Astrocyte (in vitro differentiated cells and primary cell): Measurements from ENCODE around the gene TNFRSF25. TPM values are rescaled to one million over a fixed set of nuclear protein-coding genes. Genes with fewer than 3 reads are reported as not detected.
A peak's percentile ranks its signal among the peaks of the same experiment; 100 is the strongest.

Experiments used
- DNase-seq: peaks from one replicate; pipeline ENCODE4 v3.0.0-alpha.2; 2010; ENCODE audit warnings: low read depth
- FAIRE-seq: peaks from 2 replicates; lab custom pipeline; 2011; peaks lifted over from hg19 to GRCh38; lab: Jason Lieb, UNC
- H2AFZ ChIP-seq: 2 replicates; pipeline ENCODE4 v1.6.0; 2012; ENCODE audit warnings: low read depth, low read length, inconsistent platforms
- H3K27ac ChIP-seq: 2 replicates; pipeline ENCODE4 v1.5.1; 2011; ENCODE audit warnings: low read depth, low read length, inconsistent platforms
- H3K27me3 ChIP-seq: 2 replicates; pipeline ENCODE4 v1.6.0; 2011; ENCODE audit warnings: low read length, inconsistent platforms; ENCODE audit not compliant: insufficient read depth
- H3K36me3 ChIP-seq: 2 replicates; pipeline ENCODE4 v1.5.1; 2011; ENCODE audit warnings: low read length, inconsistent platforms; ENCODE audit not compliant: insufficient read depth
- H3K4me1 ChIP-seq: 2 replicates; pipeline ENCODE4 v1.5.1; 2011; ENCODE audit warnings: low read length, inconsistent platforms; ENCODE audit not compliant: insufficient read depth
- H3K4me2 ChIP-seq: 2 replicates; pipeline ENCODE4 v1.6.0; 2012; ENCODE audit warnings: low read length, inconsistent platforms
- H3K4me3 ChIP-seq: 2 replicates; pipeline ENCODE4 v1.5.1; 2011; ENCODE audit warnings: low read depth, mild to moderate bottlenecking, low read length, inconsistent platforms; ENCODE audit not compliant: insufficient read depth
- H3K79me2 ChIP-seq: 2 replicates; pipeline ENCODE4 v1.6.0; 2012; ENCODE audit warnings: mild to moderate bottlenecking, low read length, inconsistent platforms; ENCODE audit not compliant: insufficient read depth
- H3K9ac ChIP-seq: 2 replicates; pipeline ENCODE4 v1.6.0; 2012; ENCODE audit warnings: mild to moderate bottlenecking, low read length, inconsistent platforms
- H3K9me3 ChIP-seq: 2 replicates; pipeline ENCODE4 v1.5.1; 2012; ENCODE audit warnings: low read depth, mild to moderate bottlenecking, low read length, inconsistent platforms; ENCODE audit not compliant: insufficient read depth
- H4K20me1 ChIP-seq: 2 replicates; pipeline ENCODE4 v1.6.0; 2012; ENCODE audit warnings: low read length, inconsistent platforms; ENCODE audit not compliant: insufficient read depth
- H3K27ac Mint-ChIP-seq: one replicate; pipeline ENCODE4 v1.8.0; 2021; ENCODE audit warnings: mild to moderate bottlenecking, mixed read lengths; ENCODE audit not compliant: unreplicated experiment
- H3K27me3 Mint-ChIP-seq: one replicate; pipeline ENCODE4 v1.8.0; 2021; ENCODE audit warnings: low read depth, mixed read lengths; ENCODE audit not compliant: unreplicated experiment
- H3K36me3 Mint-ChIP-seq: one replicate; pipeline ENCODE4 v1.8.0; 2021; ENCODE audit warnings: low read depth, mixed read lengths; ENCODE audit not compliant: unreplicated experiment
- H3K4me1 Mint-ChIP-seq: one replicate; pipeline ENCODE4 v1.8.0; 2021; ENCODE audit warnings: low read depth, mixed read lengths; ENCODE audit not compliant: unreplicated experiment
- H3K4me3 Mint-ChIP-seq: one replicate; pipeline ENCODE4 v1.8.0; 2021; ENCODE audit warnings: mild to moderate bottlenecking, moderate library complexity, mixed read lengths; ENCODE audit not compliant: unreplicated experiment
- H3K9me3 Mint-ChIP-seq: one replicate; pipeline ENCODE4 v1.8.0; 2021; ENCODE audit warnings: mild to moderate bottlenecking, mixed read lengths; ENCODE audit not compliant: unreplicated experiment
- EZH2 ChIP-seq: IDR thresholded peaks from 2 replicates; pipeline ENCODE4 v1.6.1; 2012; ENCODE audit warnings: mild to moderate bottlenecking, low read length, inconsistent platforms; ENCODE audit not compliant: insufficient read depth
- total RNA-seq: library from RNA; stranded (reverse); gene quantifications from 2 replicates; pipeline ENCODE4 v1.2.1, GENCODE V29; 2021
- TF ChIP-seq, protein P1 (sequence below): IDR thresholded peaks from 2 replicates; pipeline ENCODE4 v1.5.1; 2011; ENCODE audit warnings: low read depth, mild to moderate bottlenecking, inconsistent platforms, low read length, moderate library complexity; ENCODE audit not compliant: insufficient read depth

Gene TNFRSF25
- total RNA-seq, 1 donor from 2014 or later: 18.8 TPM

DNA sequence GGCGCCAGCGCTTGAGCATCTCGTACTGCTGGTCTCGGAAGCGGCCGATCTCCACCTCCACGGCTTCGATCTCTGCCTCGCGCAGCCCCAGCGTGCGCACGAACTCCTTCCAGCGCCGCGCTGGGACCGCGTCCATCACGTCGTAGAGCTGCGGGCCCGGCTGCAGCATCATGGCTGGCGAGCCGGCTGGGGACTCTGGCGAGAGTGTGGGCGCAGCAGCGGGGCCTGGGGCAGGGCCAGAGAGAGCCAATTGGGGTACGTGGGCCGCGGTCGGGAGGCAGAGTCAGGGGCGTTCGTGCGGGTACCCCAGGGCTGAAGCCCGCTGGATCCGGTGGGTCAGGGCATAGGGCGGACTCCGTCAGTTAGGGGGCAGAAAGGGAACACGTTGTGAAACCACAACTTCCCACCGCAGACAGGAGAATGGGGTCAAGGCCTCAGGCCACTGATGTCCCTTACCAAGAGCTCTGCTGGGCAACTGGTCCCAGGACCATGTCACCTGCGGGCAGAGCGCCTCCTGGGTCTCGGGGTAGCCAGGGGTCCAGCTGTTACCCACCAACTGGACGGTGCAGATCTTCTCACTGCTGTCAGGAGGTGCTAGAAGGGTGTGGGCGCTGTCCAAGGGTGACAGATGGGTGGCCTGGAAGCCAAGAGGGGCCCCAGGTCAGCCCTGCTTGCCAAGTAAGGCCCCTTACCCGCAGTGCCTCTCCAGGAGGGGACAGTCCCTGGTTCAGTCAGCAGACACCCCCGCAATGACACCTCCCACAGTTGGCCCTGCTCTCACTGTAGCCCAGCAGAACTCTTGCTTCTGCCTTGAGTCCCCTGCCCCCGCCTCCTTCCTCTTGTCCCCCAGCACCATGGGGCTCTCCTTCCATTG, 4.2 kb downstream of the TNFRSF25 start:
- FAIRE-seq (no peak), DNase-seq (no peak)
- no peak overlapping the region for H2AFZ ChIP-seq
- Mint-ChIP-seq H3K27ac (no peak overlapping the region), H3K4me1 (no peaks in the 10 kb centered on the region), H3K36me3 (peaks cover 16% of the 10 kb centered on the region), H3K9me3 (peaks cover 5% of the 10 kb centered on the region), H3K4me3 (no peak overlapping the region), H3K27me3 (peaks cover 6% of the 10 kb centered on the region)
- H3K36me3 ChIP-seq: peaks cover 3% of the 10 kb centered on the region
- TF ChIP-seq, protein P1, sequence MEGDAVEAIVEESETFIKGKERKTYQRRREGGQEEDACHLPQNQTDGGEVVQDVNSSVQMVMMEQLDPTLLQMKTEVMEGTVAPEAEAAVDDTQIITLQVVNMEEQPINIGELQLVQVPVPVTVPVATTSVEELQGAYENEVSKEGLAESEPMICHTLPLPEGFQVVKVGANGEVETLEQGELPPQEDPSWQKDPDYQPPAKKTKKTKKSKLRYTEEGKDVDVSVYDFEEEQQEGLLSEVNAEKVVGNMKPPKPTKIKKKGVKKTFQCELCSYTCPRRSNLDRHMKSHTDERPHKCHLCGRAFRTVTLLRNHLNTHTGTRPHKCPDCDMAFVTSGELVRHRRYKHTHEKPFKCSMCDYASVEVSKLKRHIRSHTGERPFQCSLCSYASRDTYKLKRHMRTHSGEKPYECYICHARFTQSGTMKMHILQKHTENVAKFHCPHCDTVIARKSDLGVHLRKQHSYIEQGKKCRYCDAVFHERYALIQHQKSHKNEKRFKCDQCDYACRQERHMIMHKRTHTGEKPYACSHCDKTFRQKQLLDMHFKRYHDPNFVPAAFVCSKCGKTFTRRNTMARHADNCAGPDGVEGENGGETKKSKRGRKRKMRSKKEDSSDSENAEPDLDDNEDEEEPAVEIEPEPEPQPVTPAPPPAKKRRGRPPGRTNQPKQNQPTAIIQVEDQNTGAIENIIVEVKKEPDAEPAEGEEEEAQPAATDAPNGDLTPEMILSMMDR: no peak
- no peak for TF ChIP-seq EZH2
- H4K20me1 ChIP-seq: peaks cover 38% of the 10 kb centered on the region
- H3K27me3 ChIP-seq: peaks cover 5% of the 10 kb centered on the region
- no peaks in the 10 kb centered on the region for H3K9me3 ChIP-seq
- H3K4me3 ChIP-seq: no peak overlapping the region
- H3K9ac ChIP-seq: no peak overlapping the region
- no peaks in the 10 kb centered on the region for H3K79me2 ChIP-seq
- no peak overlapping the region for H3K4me2 ChIP-seq
- H3K4me1 ChIP-seq: no peaks in the 10 kb centered on the region
- no peak overlapping the region for H3K27ac ChIP-seq

DNA sequence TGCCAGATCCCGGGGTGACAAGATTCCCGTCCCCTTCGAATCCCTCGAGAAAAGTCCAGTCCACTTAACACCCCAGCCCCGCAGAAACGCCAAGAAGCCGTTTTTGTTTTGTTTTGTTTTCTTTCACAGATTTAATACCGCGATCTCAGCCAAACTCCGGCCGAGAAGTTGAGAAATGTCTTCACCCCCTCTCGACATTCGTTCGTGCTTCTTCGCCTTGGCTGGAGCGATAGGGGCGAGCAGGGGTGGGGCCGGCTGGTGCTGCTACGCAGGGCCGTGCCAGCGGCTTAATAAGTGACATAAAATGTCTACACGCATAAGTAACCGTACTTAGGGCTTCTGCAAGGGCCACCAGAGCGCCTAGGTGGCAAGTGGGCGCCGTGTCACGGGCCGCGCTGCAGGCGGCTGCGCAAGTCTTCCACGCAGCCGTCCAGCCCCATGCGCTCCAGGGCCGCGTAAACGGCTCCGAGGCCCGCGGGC, 4.9 kb downstream of the TNFRSF25 start:
- H3K4me3 Mint-ChIP-seq: no peak overlapping the region
- H3K27ac ChIP-seq: no peak overlapping the region
- no peaks in the 10 kb centered on the region for H3K4me1 Mint-ChIP-seq
- TF ChIP-seq, protein P1: no peak
- TF ChIP-seq EZH2: no peak
- H3K4me3 ChIP-seq: no peak overlapping the region
- no peak overlapping the region for H3K4me2 ChIP-seq
- no peak overlapping the region for H2AFZ ChIP-seq
- no peaks in the 10 kb centered on the region for H3K4me1 ChIP-seq
- peak overlapping the region; percentile 34 for H3K27ac Mint-ChIP-seq
- H3K79me2 ChIP-seq: no peaks in the 10 kb centered on the region
- peaks cover 9% of the 10 kb centered on the region for H3K27me3 Mint-ChIP-seq
- no peak overlapping the region for H3K9ac ChIP-seq
- FAIRE-seq: no peak
- peaks cover 3% of the 10 kb centered on the region for H3K36me3 ChIP-seq
- peaks cover 5% of the 10 kb centered on the region for H3K9me3 Mint-ChIP-seq
- H3K27me3 ChIP-seq: peaks cover 9% of the 10 kb centered on the region
- peaks cover 38% of the 10 kb centered on the region for H4K20me1 ChIP-seq
- no peak for DNase-seq
- H3K9me3 ChIP-seq: no peaks in the 10 kb centered on the region
- peaks cover 16% of the 10 kb centered on the region for H3K36me3 Mint-ChIP-seq
